A673 (cell line): ENCODE measurements around the gene TYSND1. TPM values are rescaled to one million over a fixed set of nuclear protein-coding genes. Genes with fewer than 3 reads are reported as not detected.

Experiments
- BruUV-seq: library from RNA; stranded (reverse); fragments of 400-500 nt; replicated peaks from 2 replicates; lab custom pipeline; 2021; lab: Mats Ljungman, UMichigan
- CTCF ChIA-PET: fragments of 300-600 bp; sonication (Branson Sonifier 250); formaldehyde crosslinking; loops from one replicate; lab custom pipeline; 2022; ENCODE audit warnings: antibody characterized with exemption; lab: Charles Lee
- POLR2A ChIA-PET: fragments of 300-600 bp; sonication (Branson Sonifier 250); formaldehyde crosslinking; loops from one replicate; lab custom pipeline; 2022; ENCODE audit warnings: antibody characterized with exemption; ENCODE audit not compliant: low non-redundant PET; lab: Charles Lee
- DNase-seq: peaks from one replicate; pipeline ENCODE4 v3.0.0-alpha.2; 2015; ENCODE audit warnings: low spot score
- H3K27ac ChIP-seq: fragments of 200-600 bp; sonication (generic); 2 replicates; pipeline ENCODE4 v1.5.1; 2016; ENCODE audit warnings: mixed run types, low read depth, mild to moderate bottlenecking, mixed read lengths, antibody characterized with exemption, low read length; ENCODE audit not compliant: poor library complexity, severe bottlenecking
- H3K27me3 ChIP-seq: fragments of 200-600 bp; sonication (generic); replicated peaks from 2 replicates; pipeline ENCODE4 v1.6.1; 2017; ENCODE audit warnings: mixed run types, low read depth, mild to moderate bottlenecking, mixed read lengths, antibody characterized with exemption, low read length; ENCODE audit not compliant: insufficient read depth, poor library complexity
- H3K36me3 ChIP-seq: fragments of 200-600 bp; sonication (generic); 2 replicates; pipeline ENCODE4 v1.6.1; 2016; ENCODE audit warnings: mixed run types, mild to moderate bottlenecking, mixed read lengths, antibody characterized with exemption, low read length; ENCODE audit not compliant: insufficient read depth, poor library complexity, severe bottlenecking
- H3K4me1 ChIP-seq: fragments of 200-600 bp; sonication (generic); 2 replicates; pipeline ENCODE4 v1.6.1; 2017; ENCODE audit warnings: mixed run types, mild to moderate bottlenecking, mixed read lengths, antibody characterized with exemption, low read length; ENCODE audit not compliant: insufficient read depth, poor library complexity, severe bottlenecking
- H3K4me3 ChIP-seq: fragments of 200-600 bp; sonication (generic); 2 replicates; pipeline ENCODE4 v1.5.1; 2016; ENCODE audit warnings: low read depth, mixed run types, mild to moderate bottlenecking, mixed read lengths, low read length; ENCODE audit not compliant: poor library complexity, severe bottlenecking
- H3K9me3 ChIP-seq: fragments of 200-600 bp; sonication (generic); 2 replicates; pipeline ENCODE4 v1.6.1; 2016; ENCODE audit warnings: mixed run types, low read depth, mild to moderate bottlenecking, mixed read lengths, antibody characterized with exemption, low read length; ENCODE audit not compliant: poor library complexity, severe bottlenecking
- EZH2 ChIP-seq: fragments of 200-600 bp; sonication (generic); IDR thresholded peaks from 2 replicates; pipeline ENCODE4 v1.6.1; 2017; ENCODE audit warnings: borderline replicate concordance, low read depth, mild to moderate bottlenecking, mixed read lengths, antibody characterized with exemption, low read length; ENCODE audit not compliant: poor library complexity, severe bottlenecking
- intact Hi-C: fragments of 100-400 bp; cut with micrococcal nuclease; formaldehyde crosslinking; loops from one replicate; pipeline ENCODE4 v1.10.0; 2022; ENCODE audit not compliant: unreplicated experiment
- total RNA-seq: library from RNA; stranded (reverse); gene quantifications from 2 replicates; pipeline ENCODE4 v1.2.3, GENCODE V29; 2021
- TF ChIP-seq, protein P1 (sequence below): fragments of 300-800, 200-600 bp; sonication (generic); conservative IDR thresholded peaks from 2 replicates; pipeline ENCODE4 v1.5.1; 2017; ENCODE audit warnings: low read depth, mild to moderate bottlenecking, antibody characterized with exemption, low read length, moderate library complexity, mixed read lengths

Gene TYSND1
- total RNA-seq, 1 experiment from 2014 or later: 36.5 TPM

DNA sequence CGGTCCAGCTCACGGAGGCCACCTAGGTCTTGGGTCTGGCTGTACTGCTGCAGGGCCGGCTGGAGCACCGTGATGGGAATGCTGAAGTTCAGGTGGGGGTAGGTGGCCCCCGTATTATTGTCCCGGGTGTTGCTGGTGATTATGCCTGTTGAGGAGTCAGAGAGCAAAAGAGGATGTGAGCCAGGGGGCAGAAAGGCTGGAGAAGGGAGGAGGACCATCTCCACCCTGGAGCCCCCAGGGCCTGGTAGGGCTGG, 6.6 kb downstream of the TYSND1 start:
- ChIA-PET CTCF (no interaction called here), POLR2A (interaction anchor here (0.6 kb wide), 1 partner anchor 441 kb away, joined by 11 read pairs; no protein-coding TSS in a partner anchor)
- no TSS peak for BruUV-seq
- Histone ChIP-seq H3K27ac (no peak overlapping the region), H3K36me3 (peaks cover 22% of the 10 kb centered on the region), H3K4me1 (peaks cover 10% of the 10 kb centered on the region), H3K4me3 (no peak overlapping the region), H3K27me3 (no peaks in the 10 kb centered on the region), H3K9me3 (no peaks in the 10 kb centered on the region)
- TF ChIP-seq, protein P1, sequence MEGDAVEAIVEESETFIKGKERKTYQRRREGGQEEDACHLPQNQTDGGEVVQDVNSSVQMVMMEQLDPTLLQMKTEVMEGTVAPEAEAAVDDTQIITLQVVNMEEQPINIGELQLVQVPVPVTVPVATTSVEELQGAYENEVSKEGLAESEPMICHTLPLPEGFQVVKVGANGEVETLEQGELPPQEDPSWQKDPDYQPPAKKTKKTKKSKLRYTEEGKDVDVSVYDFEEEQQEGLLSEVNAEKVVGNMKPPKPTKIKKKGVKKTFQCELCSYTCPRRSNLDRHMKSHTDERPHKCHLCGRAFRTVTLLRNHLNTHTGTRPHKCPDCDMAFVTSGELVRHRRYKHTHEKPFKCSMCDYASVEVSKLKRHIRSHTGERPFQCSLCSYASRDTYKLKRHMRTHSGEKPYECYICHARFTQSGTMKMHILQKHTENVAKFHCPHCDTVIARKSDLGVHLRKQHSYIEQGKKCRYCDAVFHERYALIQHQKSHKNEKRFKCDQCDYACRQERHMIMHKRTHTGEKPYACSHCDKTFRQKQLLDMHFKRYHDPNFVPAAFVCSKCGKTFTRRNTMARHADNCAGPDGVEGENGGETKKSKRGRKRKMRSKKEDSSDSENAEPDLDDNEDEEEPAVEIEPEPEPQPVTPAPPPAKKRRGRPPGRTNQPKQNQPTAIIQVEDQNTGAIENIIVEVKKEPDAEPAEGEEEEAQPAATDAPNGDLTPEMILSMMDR: no peak
- TF ChIP-seq EZH2: no peak
- DNase-seq: no peak
- intact Hi-C loops: no loop called here

DNA sequence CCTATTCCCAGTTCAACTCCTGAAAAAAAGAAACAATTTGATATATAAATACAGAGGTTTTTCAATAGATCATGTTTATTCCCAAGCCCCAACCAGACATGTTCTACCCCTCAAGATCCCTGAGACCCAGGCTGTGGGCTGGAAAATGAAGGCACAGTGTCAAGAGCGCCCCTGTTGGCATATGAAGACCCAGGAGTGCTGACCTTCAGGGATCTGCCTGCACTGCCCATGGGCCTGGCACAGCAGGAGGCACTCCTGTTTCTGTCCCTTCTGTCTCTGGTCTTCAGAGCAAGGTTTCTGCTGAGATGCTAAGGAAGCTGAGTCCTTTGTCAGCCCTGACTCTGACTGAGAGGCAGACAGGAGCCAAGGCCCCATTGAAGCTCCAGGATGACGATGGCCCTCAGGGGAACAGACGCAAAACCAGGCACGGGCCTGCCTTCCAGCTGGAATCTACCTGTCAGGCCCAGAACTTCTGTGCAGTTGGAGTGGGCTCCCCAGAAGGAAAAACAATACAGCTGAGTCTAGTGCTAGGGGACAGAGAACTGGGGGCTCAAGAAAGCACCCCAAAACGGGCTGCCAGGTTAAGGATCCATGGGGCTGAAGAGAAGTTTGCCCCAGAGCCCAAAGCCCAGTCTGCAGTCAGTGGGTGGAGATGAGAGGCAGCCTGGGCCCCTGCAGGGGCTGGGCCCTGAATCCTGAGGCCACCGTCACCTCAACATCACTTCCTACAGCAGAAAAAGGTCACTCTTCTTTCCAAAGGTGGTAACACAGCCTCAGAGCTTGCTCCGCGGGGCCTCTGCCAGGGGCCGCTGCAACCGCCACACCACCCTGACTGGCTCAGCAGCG, 7.1 kb downstream of the TYSND1 start:
- ChIA-PET CTCF (no interaction called here), POLR2A (interaction anchor here (0.5 to 0.6 kb wide), 3 partner anchors 51 to 440 kb away, joined by 3 to 11 read pairs (median 4); no protein-coding TSS in a partner anchor)
- DNase-seq: no peak
- intact Hi-C loops: no loop called here
- H3K4me3 ChIP-seq: no peak overlapping the region
- H3K9me3 ChIP-seq: no peaks in the 10 kb centered on the region
- peaks cover 4% of the 10 kb centered on the region for H3K4me1 ChIP-seq
- BruUV-seq: no TSS peak
- H3K36me3 ChIP-seq: peaks cover 22% of the 10 kb centered on the region
- TF ChIP-seq, protein P1: no peak
- TF ChIP-seq EZH2: no peak
- no peak overlapping the region for H3K27ac ChIP-seq
- H3K27me3 ChIP-seq: no peaks in the 10 kb centered on the region

DNA sequence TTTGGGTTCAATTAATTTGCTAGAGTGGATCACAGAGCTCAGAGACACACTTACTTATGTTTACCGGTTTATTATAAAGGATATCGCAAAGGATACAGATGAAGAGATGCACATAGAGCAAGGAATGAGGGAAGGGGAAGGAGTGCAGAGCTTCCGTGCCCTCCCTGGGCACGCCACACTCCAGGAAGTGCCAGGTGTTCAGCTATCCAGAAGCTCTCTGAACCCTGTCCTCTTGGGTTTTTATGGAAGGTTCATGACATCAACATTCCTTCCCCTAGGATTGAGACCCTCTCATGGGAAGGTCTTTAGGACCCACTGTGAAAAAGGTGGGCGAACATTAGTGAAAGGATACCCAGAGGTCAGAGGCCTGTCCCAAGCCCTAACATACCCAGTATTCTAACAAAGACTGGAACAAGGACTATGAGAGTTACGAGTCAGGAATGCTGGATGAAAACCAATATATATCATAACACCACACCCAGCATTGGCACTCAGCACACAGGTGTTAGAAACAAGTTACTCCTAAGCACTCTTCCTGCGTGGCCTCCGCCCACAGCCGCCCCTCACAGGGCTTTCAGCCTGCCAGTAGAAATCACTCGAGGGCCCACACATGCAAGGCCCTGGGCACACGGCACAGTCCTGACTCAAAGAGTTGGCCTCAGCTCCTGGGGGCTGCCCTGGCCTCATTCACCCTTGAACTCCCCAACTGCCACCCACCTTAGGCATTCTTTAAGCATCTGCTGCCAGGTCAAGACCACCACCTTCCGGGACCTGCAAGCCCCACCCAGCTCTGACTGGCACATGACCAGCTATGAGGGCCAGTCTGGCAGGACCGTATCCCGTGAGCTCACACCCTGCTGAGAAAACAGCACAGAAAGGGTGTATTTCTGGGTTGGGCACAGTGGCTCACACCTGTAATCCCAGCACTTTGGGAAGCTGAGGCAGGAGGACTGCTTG, 8.3 kb downstream of the TYSND1 start:
- H3K9me3 ChIP-seq: no peaks in the 10 kb centered on the region
- TF ChIP-seq EZH2: no peak
- TF ChIP-seq, protein P1: no peak
- POLR2A ChIA-PET: no interaction called here
- no peaks in the 10 kb centered on the region for H3K4me1 ChIP-seq
- H3K27ac ChIP-seq: no peak overlapping the region
- peaks cover 22% of the 10 kb centered on the region for H3K36me3 ChIP-seq
- no TSS peak for BruUV-seq
- H3K27me3 ChIP-seq: no peaks in the 10 kb centered on the region
- no peak overlapping the region for H3K4me3 ChIP-seq
- intact Hi-C loops: no loop called here
- no peak for DNase-seq
- CTCF ChIA-PET: no interaction called here
